Testis (tissue), 3 donors: ENCODE data around the gene CCDC167. TPM values are rescaled to one million over a fixed set of nuclear protein-coding genes. Genes with fewer than 3 reads are reported as not detected.

ENCODE experiments used
- DNase-seq: peaks from one replicate; pipeline ENCODE4 v3.0.0-alpha.2; 2019
- H3K27ac ChIP-seq, 2 donors: fragments of 200-600 bp; sonication (generic); one replicate each; pipeline ENCODE4 v1.5.1; 2019
- H3K27me3 ChIP-seq: fragments of 200-600 bp; sonication (generic); one replicate; pipeline ENCODE4 v1.5.1; 2019
- H3K36me3 ChIP-seq: fragments of 200-600 bp; sonication (generic); one replicate; pipeline ENCODE4 v1.5.1; 2017; ENCODE audit warnings: low read depth; ENCODE audit errors: missing control alignments
- H3K4me1 ChIP-seq: fragments of 200-600 bp; sonication (generic); one replicate; pipeline ENCODE4 v1.5.1; 2019
- H3K4me3 ChIP-seq, 2 donors: fragments of 200-600 bp; sonication (generic); one replicate each; pipeline ENCODE4 v1.5.1; 2017 to 2019
- H3K9me3 ChIP-seq: fragments of 200-600 bp; sonication (generic); one replicate; pipeline ENCODE4 v1.5.1; 2017
- CTCF ChIP-seq, 3 experiments: fragments of 450-650 bp in 2 of 3; fragments of 200-600 bp in 1 of 3; sonication (generic) in 1 of 3; IDR thresholded peaks; one replicate each; pipeline ENCODE4 v1.5.1; 2016 to 2019; ENCODE audit warnings: antibody characterized with exemption in 3 of 3, mild to moderate bottlenecking in 2 of 3, moderate library complexity in 1 of 3
- POLR2A ChIP-seq: fragments of 450-650 bp; IDR thresholded peaks from one replicate; pipeline ENCODE4 v1.6.1; 2017; ENCODE audit warnings: antibody characterized with exemption, mild to moderate bottlenecking, moderate library complexity
- WGBS, 2 donors: methylation state at CpG; one replicate each; pipeline ENCODE4 v1.1.5; 2018; 5-methylcytosine and 5-hydroxymethylcytosine counted together
- intact Hi-C: fragments of 100-400 bp; cut with DNase I; formaldehyde crosslinking; loops from one replicate; pipeline ENCODE4 v1.15.1; 2023; ENCODE audit warnings: low total_unique reads
- polyA plus RNA-seq: library from polyadenylated mRNA; stranded (reverse); fragments of 350-450 nt; fragmentation: Illumina TruSeq; extraction: RNeasy Lipid Tissue Mini Kit (QIAGEN cat#74804); gene quantifications from one replicate; pipeline ENCODE4 v1.2.3, GENCODE V29; 2014; ENCODE audit warnings: low read depth, low replicate concordance; ENCODE audit not compliant: insufficient read depth
- total RNA-seq, 2 donors: library from RNA; depleted of rRNA; stranded (reverse); fragments of >200 nt; gene quantifications; one replicate each; pipeline ENCODE4 v1.2.3, GENCODE V29; 2016

CCDC167 gene
- total and polyA plus RNA-seq, 3 donors from 2014 or later, result 65.2 to 73.5 (median 65.4) TPM

- no peak for TF ChIP-seq POLR2A
- TF ChIP-seq CTCF (IDR thresholded peaks at IDR 0.05), result no peak
Measured at GRCh38 chr6:37441651-37442050, 58.0 kb downstream of the CCDC167 start.

DNA sequence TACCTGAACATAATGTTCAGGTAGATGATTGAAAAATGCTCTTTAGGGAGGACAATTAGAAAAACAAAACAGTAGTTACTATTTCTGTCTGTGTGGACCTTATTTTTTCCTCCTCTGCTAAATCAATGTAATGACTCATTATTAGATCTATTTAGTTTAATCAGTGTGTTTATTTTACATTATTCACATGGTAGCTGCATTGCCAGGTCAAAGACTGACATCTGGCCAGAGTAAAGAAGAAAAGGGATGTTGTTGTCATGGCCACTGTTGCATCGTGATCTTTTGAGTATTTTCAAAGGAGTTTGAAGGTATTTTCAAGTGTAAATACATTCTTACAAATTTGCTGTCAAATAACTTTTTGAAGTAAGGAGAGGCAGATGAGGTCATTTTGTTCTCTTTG is 60.8 kb downstream of the CCDC167 start:
- intact Hi-C loops, result no loop called here
- peak overlapping the region; percentile 12 to 37 for H3K27ac ChIP-seq
- no peaks in the 10 kb centered on the region for H3K9me3 ChIP-seq
- H3K27me3 ChIP-seq, result no peaks in the 10 kb centered on the region
- peaks cover 47% of the 10 kb centered on the region for H3K4me1 ChIP-seq
- H3K4me3 ChIP-seq, result no peak overlapping the region
- no peak for TF ChIP-seq CTCF (IDR thresholded peaks at IDR 0.05)
- TF ChIP-seq POLR2A, result no peak
- WGBS, 2 donors, result 45 to 73% methylated on average over 1 of the region's 1 CpG
- no peak for DNase-seq
- H3K36me3 ChIP-seq, result no peaks in the 10 kb centered on the region

More at GRCh38 chr6:37441651-37442050, 58.0 kb downstream of the CCDC167 start:
- H3K4me3 ChIP-seq, result no peak overlapping the region
- no peaks in the 10 kb centered on the region for H3K27me3 ChIP-seq
- peaks cover 33% of the 10 kb centered on the region for H3K4me1 ChIP-seq
- no peak for DNase-seq
- no peaks in the 10 kb centered on the region for H3K9me3 ChIP-seq
- peak overlapping the region in 1 of 2 donors; percentile 36 for H3K27ac ChIP-seq
- intact Hi-C loops, result no loop called here
- no peaks in the 10 kb centered on the region for H3K36me3 ChIP-seq
- WGBS, 2 donors, result 83 to 92% methylated on average over 6 of the region's 6 CpGs

- no peaks in the 10 kb centered on the region for H3K36me3 ChIP-seq
- intact Hi-C loops, result no loop called here
- WGBS, 2 donors, result 68 to 75% methylated on average over 5 of the region's 5 CpGs
- H3K4me1 ChIP-seq, result peaks cover 40% of the 10 kb centered on the region
- DNase-seq, result no peak
- H3K4me3 ChIP-seq, result no peak overlapping the region
- H3K9me3 ChIP-seq, result no peaks in the 10 kb centered on the region
- H3K27me3 ChIP-seq, result no peaks in the 10 kb centered on the region
- H3K27ac ChIP-seq, result no peak overlapping the region
- no peak for TF ChIP-seq POLR2A
- TF ChIP-seq CTCF (IDR thresholded peaks at IDR 0.05), result no peak
Measured at GRCh38 chr6:37435816-37436215, 63.9 kb downstream of the CCDC167 start.

DNA sequence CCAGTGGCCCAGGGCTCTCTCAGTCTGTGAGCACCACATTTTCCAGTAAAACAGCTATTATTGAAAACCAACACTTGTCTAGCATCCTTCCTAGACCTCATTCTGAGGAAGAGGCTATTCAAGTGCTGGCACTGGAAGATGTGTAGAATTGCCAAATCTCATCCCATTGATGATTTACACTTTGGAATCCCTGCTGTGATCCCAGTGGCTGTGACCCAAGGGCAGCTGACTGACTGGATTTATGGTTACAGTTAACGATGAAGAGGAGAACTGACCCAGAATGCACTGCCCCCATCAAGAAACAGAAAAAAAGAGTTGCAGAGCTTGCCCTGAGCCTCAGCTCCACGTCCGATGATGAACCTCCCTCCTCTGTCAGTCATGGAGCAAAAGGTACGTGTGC is 64.3 kb downstream of the CCDC167 start:
- H3K9me3 ChIP-seq, result no peaks in the 10 kb centered on the region
- H3K4me3 ChIP-seq, result peak overlapping the region in 1 of 2 donors; percentile 99
- DNase-seq, result no peak
- H3K27ac ChIP-seq, result no peak overlapping the region
- intact Hi-C loops, result no loop called here
- H3K36me3 ChIP-seq, result no peaks in the 10 kb centered on the region
- TF ChIP-seq POLR2A (no peak), CTCF (IDR thresholded peaks at IDR 0.05) (no peak)
- WGBS, 2 donors, result 50 to 61% methylated on average over 4 of the region's 4 CpGs
- H3K4me1 ChIP-seq, result peaks cover 36% of the 10 kb centered on the region
- H3K27me3 ChIP-seq, result no peaks in the 10 kb centered on the region

DNA sequence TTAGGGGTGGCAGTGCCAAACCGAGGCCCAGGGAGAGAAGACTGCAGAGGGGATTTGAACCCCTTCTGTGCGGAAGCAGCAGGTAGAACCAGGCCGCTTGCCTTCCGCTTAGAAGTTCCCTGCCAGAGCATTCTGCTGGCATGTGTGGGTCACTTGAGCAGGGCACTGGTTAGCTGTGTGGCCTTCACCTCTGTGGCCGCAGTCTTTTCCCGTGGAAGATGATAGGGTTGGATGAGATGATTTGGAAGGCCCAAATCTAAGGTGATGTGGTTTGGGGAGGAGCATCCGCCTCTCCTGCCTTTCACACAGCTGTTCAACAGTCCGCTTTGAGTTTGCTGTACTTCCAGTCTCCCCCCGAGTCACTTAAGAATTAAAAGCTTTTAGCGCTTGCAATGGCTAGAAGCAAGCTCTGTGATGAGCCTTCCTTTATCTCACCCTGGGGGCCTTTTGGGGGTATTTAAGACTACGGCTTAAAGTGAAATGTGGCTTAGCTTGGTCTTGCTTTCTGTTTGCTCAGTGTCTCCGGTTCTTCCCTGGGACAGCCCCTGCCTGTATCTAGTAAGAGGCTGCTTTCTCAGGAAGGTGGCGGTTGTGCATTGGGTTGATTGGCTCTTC is 65.9 kb downstream of the CCDC167 start:
- Histone ChIP-seq H3K27me3 (no peaks in the 10 kb centered on the region), H3K4me3 (peak overlapping the region; percentile 95 to 99), H3K36me3 (no peaks in the 10 kb centered on the region), H3K9me3 (no peaks in the 10 kb centered on the region), H3K4me1 (peaks cover 22% of the 10 kb centered on the region), H3K27ac (peak overlapping the region; percentile 91 to 95)
- TF ChIP-seq CTCF (IDR thresholded peaks at IDR 0.05), result no peak
- TF ChIP-seq POLR2A, result no peak
- intact Hi-C loops, result no loop called here
- peak; percentile 44 for DNase-seq
- WGBS, 2 donors, result 3 to 5% methylated on average over 12 to 13 of the region's 13 CpGs
